PC-3 (cell line): ENCODE data around the gene PUDP.

Source experiments
- EZH2 ChIP-seq: fragments of 300-600 bp; sonication (generic); IDR thresholded peaks from one replicate; pipeline ENCODE4 v1.6.1; 2017; ENCODE audit warnings: antibody characterized with exemption, mild to moderate bottlenecking, low read length; ENCODE audit not compliant: unreplicated experiment
- TF ChIP-seq, protein P1 (sequence below): fragments of 300-600 bp; sonication (generic); conservative IDR thresholded peaks from 2 replicates; pipeline ENCODE4 v1.5.1; 2017; ENCODE audit warnings: antibody characterized with exemption, low read depth, mild to moderate bottlenecking, low read length

DNA sequence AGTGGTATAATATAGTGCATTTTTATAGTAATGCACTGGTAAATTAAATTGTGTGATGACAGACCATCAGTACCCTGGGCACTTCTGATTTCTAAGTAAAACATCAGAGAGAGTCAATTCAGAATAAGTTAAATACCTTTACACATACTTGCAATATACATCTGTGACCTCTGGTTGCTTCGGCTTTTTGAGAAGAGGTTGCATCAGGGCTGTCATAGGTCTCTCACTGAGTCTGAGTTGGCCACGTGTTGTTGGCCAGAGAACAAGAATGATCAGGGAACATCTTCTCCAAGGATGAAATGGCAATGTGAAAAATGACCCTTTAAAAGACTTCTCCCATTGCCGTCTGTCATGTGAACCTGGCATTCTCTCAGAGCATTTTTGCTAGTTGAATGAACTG, 36.9 kb upstream of the PUDP start:
- TF ChIP-seq, protein P1, sequence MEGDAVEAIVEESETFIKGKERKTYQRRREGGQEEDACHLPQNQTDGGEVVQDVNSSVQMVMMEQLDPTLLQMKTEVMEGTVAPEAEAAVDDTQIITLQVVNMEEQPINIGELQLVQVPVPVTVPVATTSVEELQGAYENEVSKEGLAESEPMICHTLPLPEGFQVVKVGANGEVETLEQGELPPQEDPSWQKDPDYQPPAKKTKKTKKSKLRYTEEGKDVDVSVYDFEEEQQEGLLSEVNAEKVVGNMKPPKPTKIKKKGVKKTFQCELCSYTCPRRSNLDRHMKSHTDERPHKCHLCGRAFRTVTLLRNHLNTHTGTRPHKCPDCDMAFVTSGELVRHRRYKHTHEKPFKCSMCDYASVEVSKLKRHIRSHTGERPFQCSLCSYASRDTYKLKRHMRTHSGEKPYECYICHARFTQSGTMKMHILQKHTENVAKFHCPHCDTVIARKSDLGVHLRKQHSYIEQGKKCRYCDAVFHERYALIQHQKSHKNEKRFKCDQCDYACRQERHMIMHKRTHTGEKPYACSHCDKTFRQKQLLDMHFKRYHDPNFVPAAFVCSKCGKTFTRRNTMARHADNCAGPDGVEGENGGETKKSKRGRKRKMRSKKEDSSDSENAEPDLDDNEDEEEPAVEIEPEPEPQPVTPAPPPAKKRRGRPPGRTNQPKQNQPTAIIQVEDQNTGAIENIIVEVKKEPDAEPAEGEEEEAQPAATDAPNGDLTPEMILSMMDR: no peak
- no peak for TF ChIP-seq EZH2
